Activated T-helper 9 cell treated with anti-CD3 and anti-CD28 coated beads, Interleukin-2, amount 50 U/mL, for 16 hours (primary cell): ENCODE results near the gene SUMO2.
"Not testable (repeated sequence)": the region's sequence is repeated elsewhere in the genome, so short reads cannot be mapped to it uniquely, and the experiment has no call there.

Experiments
- DNase-seq: peaks from one replicate; pipeline ENCODE4 v3.0.0-alpha.2; 2020; ENCODE audit warnings: low read depth

The SUMO2 gene

GRCh38 chr17:75144816-75145512, 37.8 kb downstream of the SUMO2 start:
- DNase-seq, result no peak

GRCh38 chr17:75142236-75142971, 40.4 kb downstream of the SUMO2 start:
- DNase-seq, result no peak

- DNase-seq, result no peak
These were observed 44.2 kb downstream of the SUMO2 start for GRCh38 chr17:75138519-75138918.

GRCh38 chr17:75137762-75138161, 45.0 kb downstream of the SUMO2 start:
- not testable (repeated sequence) for DNase-seq

GRCh38 chr17:75135946-75136345, 46.8 kb downstream of the SUMO2 start:
- DNase-seq, result no peak

GRCh38 chr17:75135452-75135851, 47.3 kb downstream of the SUMO2 start:
- no peak for DNase-seq

- not testable (repeated sequence) for DNase-seq
These were observed 49.0 kb downstream of the SUMO2 start for GRCh38 chr17:75133607-75134347.

GRCh38 chr17:75133001-75133400, 49.8 kb downstream of the SUMO2 start:
- DNase-seq, result no peak

- DNase-seq, result not testable (repeated sequence)
These were observed 50.5 kb downstream of the SUMO2 start for GRCh38 chr17:75132018-75133000.

GRCh38 chr17:75131278-75132017, 51.3 kb downstream of the SUMO2 start, which contains the start of gene NT5C:
Gene NT5C, minus strand, starts transcription at chr17:75131742. Its CDS starts 35 bp downstream, at chr17:75131707.
- peak; percentile 54 for DNase-seq

GRCh38 chr17:75130632-75131277, 52.0 kb downstream of the SUMO2 start:
- DNase-seq, result no peak

GRCh38 chr17:75130059-75130631, 52.6 kb downstream of the SUMO2 start:
- DNase-seq, result no peak

- DNase-seq, result no peak
These were observed 53.2 kb downstream of the SUMO2 start for GRCh38 chr17:75129576-75129975.

GRCh38 chr17:75128694-75129505, 53.9 kb downstream of the SUMO2 start:
- no peak for DNase-seq

GRCh38 chr17:75127936-75128335, 54.8 kb downstream of the SUMO2 start:
- DNase-seq, result not testable (repeated sequence)

- no peak for DNase-seq
These were observed 55.8 kb downstream of the SUMO2 start for GRCh38 chr17:75126954-75127353.

GRCh38 chr17:75125984-75126383, 56.8 kb downstream of the SUMO2 start:
- no peak for DNase-seq

GRCh38 chr17:75124819-75125162, 58.0 kb downstream of the SUMO2 start:
- no peak for DNase-seq
